HG02798 (cell line): ENCODE data around the gene HSFX2.

Experiments used
- ATAC-seq: cut with Tn5 transposase; IDR thresholded peaks from one replicate; pipeline ENCODE4 v1.9.1; 2021; ENCODE audit warnings: mild to moderate bottlenecking; ENCODE audit not compliant: unreplicated experiment, poor library complexity

The HSFX2 gene

GRCh38 chrX:149545545-149546543, 49.3 kb downstream of the HSFX2 start:
- peak; percentile 39 for ATAC-seq
